GM19025 (cell line): ENCODE measurements around the gene CCDC85B.

Experiments used
- ATAC-seq: cut with Tn5 transposase; IDR thresholded peaks from one replicate; pipeline ENCODE4 v1.9.1; 2021; ENCODE audit warnings: mild to moderate bottlenecking, low read depth, moderate library complexity; ENCODE audit not compliant: unreplicated experiment

Gene CCDC85B

DNA sequence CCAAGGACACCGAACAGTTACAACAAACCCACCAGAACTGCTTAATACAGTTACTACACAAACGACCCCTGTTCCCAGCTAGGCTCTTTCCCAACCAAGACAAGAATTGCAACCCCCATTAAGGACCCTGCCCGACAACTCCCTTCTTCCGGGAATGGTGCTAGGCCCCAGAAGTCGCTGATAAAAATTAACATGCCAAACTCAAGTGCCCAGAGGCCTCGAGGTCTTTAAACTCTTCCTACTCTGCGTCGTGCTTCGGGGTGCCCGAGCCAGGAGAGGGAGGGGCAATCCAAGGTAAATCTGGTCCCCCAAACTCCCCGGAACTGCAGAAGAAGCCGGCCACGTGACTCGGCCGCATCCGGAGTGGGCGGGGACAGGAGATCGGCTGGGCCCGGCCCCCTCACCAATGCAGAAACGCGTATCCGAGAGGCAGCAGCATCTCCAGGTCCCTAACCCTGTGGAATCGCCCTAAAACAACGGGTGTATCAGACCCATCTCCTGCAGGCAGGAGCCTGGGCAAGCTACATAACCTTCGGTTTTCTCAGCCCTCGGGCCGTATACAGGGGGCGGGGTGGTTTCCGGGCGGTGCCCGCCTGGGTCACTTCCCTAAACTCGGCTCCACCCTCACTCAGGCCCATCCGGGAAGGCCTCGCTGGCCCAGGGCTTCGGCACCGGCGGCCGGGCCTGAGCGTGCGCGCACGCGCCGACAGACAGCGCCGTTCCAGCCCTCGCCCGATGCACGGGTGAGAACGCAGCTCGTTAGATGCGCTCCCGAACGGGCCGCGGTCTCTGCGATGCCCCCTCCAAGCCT, 33.6 kb upstream of the CCDC85B start:
- peak; percentile 32 for ATAC-seq

DNA sequence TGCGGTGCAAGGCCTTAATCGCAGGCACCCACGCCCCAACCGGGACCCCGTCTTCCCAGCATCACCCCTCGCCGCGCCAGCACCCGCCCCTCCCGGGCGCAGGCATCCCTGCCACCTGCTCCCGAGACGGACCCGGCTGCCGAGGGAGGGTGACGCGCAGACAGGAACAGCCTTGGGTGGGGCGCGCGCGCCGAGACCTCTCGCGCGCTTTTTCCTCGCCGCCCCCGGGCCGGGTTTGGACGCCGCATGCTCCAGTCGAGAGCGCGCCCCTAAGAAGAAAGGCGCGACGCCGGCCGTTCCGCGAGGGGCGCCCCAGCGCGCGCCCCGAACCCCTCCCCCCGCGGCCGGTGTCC, 33.0 kb upstream of the CCDC85B start:
- peak; percentile 1 for ATAC-seq

DNA sequence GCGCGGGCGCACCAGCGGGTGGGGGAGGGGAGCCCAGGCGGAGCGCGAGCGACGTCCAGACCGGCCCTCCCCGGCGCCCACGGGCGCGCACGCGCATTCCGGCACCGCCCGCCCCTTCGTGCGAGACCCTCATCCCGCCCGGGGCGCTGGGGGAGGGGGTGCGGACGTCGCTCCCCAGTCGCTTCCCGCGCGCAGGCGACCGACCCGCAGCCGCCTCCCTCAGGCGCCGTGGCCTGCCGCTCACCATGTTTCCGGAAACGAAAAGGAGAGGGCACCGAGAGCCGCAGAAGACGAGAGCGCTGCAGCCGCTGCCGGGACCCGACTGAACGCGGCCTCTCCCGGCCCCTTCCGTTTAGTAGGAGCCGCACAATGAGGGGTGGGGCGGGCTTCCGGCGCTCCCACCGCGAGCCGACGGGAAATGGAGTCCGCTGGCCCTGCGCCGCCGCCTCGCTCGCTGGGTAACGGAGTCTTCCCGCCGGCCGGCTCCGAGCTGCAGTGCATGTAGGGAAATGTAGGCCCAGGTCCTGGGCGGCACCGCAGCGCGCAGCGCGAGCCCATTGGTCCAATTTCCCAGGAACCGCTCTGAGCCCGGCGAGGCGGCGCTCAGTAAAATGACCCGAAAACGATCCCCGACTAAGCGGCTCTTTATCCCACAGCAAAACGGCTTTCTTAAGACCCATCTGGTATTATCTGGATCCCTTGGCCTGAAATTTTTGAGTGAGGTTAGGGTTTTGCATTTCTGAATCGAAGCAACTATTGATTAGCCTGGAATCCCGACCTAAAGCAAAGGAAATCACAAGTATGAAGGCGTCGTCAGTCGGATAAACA, 32.4 kb upstream of the CCDC85B start, which contains the start of gene CFL1:
Gene CFL1, minus strand, starts transcription at position 328 of the 828 bp plus-strand sequence. Its CDS starts 81 bp downstream, at position 247.
- ATAC-seq, result peak; percentile 40

DNA sequence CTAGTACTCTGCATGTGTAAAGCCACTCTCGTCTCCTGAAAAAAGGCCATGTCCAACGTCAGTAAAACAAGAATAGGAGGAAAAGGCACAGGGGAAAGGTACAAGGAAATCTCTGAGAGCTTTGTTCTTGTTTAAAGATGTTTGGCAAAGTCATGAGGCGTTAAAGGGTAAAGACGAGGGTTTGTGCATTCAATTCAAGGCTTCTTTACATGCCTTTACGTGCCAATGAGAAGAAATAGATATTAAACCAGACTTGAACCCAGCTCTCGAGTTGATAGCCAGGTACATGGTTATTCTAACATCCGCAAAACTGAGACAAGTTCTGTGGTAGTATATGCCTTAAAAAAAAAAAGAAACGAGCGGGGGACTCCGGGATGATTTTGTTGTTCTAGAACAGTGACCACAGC, 31.8 kb upstream of the CCDC85B start:
- no peak for ATAC-seq

DNA sequence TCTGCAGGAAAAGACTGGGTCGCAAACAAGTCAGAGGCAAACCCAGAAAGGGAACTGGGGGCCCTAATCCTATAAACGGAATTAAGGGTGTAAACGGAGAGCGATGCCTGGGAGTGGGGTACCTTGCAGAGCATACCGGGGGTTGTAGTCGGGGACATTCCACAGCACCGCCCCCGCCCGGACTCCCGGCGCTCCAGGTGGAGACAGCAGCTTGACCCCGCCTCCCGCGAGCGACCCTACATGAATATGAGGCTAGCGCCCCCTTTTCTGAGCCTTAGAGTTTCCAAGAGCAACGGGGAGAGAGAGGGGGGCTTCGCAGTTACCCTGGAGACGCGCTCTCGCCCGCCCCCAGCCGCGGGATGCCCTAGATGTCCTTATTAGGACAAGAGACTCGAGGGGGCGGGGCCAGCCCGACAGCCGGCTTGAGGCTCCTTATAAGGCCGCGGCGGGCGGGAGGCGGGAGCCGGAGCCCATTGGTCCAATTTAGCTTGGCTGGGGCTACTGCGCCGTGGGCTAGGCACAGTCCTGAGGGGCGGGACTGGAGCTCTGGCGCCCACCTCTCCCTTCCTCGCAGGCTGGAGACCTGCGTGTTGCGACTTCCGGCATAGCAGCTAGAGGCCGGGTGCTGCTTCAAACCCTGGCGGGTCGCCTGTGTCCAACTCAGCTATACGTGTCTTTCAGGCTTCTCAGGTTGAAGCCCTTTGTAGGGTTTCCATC, 31.2 kb upstream of the CCDC85B start:
- peak; percentile 44 for ATAC-seq

DNA sequence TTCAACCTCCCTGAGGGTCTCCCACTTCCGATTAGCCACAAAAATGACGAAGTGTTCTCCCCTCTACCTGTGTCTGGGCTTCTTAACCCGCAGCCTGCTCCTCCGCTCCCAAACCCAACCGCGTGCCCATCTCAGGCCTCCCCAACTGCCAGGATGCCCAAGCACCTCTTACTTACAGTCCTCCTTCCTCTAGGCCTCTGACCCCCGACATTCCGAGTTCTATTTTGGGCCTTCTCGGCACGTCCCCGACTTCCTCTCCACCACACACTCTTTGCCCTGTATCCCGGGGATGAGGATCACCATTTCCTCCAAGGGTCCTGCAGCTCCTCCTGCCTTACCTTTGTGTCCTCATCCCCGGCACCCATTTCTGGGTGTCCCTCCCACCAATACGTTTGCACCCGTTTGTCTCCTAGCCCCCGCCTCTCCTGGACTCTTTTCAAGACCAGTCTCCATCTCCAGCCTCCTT, 30.6 kb upstream of the CCDC85B start:
- no peak for ATAC-seq

DNA sequence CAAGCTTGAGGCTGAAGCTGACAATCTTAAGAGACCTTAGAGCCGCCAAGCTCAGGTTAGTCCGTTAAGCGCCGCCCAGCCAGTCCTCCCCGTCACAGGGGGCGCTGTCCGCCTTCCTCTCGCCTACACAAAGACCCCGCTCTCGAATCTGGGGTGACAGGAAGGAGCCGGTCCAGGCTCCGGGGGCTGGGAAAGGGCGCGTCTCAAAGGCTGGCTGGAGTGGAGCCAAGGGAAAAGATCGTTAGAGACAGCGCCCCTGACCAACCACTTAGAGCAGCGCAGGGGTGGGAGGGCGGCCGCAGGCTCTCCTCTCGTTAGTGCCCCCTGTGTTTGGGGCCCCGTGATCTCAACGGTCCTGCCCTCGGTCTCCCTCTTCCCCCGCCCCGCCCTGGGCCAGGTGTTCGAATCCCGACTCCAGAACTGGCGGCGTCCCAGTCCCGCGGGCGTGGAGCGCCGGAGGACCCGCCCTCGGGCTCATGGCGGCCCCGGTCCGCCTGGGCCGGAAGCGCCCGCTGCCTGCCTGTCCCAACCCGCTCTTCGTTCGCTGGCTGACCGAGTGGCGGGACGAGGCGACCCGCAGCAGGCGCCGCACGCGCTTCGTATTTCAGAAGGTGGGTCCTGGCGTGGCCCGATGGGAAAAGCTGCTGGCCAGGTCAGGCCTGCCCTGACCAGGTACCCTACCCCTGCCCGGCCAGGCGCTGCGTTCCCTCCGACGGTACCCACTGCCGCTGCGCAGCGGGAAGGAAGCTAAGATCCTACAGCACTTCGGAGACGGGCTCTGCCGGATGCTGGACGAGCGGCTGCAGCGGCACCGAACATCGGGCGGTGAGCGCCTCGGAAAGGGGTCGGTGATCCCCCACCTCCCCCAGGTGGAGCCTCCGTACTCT, 30.0 kb upstream of the CCDC85B start, which contains the start of gene MUS81:
Gene MUS81, plus strand, starts transcription at position 156 of the 887 bp plus-strand sequence. Its CDS starts 321 bp downstream, at position 477.
- no peak for ATAC-seq

DNA sequence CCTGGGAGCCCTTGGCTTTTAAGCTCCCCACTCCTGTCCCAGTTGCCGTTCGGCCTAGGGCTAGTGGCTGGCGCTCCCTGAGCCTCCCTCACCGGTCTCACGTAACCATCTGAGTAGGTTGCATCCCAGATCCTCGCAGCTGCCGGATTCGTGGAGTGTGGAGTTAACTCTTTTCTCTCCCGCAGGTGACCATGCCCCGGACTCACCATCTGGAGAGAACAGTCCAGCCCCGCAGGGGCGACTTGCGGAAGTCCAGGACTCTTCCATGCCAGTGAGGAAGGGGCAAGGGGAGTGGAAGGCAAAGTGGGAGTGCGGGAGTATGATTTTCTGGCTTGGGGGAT, 29.3 kb upstream of the CCDC85B start:
- ATAC-seq, result no peak

DNA sequence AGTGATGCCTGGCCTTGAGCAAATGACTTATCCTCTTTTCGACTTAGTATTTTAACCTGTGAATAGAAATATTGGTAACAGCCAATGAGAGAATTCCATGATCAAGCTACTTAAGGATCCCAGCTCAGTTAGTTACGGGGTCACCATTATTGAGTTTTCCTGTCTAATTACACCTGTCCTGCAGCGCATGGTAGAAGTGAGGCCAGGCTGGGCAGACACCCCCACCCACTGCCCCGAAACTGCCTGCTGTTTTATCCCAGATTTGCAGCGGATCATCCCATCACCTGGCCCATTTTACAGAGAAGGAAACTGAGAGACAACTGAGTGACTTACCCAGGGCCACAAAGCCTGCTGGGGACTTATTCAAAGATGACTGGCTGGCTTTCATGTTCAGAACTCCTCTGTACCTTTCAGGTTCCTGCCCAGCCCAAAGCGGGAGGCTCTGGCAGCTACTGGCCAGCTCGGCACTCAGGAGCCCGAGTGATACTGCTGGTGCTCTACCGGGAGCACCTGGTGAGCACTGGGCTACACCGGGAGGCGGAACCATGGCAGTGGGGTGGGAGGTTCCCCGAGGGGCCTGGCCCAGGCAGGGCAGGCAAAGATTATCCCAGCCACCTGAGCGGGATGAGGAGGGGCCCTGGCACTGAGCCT, 28.8 kb upstream of the CCDC85B start:
- no peak for ATAC-seq

DNA sequence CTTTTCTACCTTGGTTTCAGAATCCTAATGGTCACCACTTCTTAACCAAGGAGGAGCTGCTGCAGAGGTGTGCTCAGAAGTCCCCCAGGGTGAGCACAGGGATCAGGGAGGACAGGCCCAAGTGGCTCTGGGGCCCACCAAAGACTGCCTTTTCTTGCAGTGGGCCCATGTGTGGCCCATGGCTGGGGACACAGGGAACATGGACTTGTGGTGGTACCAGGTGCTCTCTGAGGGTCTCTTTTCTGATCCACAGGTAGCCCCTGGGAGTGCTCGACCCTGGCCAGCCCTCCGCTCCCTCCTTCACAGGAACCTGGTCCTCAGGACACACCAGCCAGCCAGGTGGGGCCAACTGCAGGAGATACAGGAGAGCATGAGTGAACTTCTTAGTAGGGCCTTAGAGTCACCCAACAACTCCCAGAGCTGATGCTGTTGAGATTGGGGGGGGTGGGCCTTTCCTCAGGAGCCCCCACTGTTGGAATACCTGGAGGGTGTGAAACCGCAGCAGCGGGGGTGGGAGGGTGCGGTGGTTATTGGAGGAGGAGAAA, 28.2 kb upstream of the CCDC85B start:
- no peak for ATAC-seq

DNA sequence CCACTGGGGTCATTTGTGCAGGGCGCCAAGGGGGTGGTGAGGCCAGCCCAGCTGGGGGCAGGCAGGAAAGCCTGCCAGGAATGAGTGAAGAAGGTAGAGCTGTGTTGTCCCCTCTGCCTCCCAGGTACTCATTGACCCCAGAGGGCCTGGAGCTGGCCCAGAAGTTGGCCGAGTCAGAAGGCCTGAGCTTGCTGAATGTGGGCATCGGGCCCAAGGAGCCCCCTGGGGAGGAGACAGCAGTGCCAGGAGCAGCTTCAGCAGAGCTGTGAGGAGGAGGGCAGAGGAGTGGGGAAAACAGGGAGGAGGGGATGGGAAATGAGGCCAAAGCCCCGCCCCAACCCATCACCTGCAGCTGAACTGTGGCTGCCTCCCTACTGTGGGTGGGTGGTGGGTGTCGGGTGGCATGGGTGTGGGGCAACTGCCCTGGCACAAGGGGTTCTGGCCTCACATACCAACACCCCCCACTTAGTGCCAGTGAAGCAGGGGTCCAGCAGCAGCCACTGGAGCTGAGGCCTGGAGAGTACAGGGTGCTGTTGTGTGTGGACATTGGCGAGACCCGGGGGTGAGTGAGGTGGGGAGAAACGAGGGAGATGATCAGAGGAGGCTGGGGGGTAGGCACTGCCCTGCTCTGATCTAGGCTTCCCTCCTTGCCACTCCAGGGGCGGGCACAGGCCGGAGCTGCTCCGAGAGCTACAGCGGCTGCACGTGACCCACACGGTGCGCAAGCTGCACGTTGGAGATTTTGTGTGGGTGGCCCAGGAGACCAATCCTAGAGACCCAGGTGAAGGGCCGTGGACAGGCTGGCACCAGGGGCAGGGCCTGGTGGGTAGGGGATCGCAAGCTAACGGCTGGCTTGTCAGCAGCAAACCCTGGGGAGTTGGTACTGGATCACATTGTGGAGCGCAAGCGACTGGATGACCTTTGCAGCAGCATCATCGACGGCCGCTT, 27.3 kb upstream of the CCDC85B start:
- ATAC-seq, result no peak

DNA sequence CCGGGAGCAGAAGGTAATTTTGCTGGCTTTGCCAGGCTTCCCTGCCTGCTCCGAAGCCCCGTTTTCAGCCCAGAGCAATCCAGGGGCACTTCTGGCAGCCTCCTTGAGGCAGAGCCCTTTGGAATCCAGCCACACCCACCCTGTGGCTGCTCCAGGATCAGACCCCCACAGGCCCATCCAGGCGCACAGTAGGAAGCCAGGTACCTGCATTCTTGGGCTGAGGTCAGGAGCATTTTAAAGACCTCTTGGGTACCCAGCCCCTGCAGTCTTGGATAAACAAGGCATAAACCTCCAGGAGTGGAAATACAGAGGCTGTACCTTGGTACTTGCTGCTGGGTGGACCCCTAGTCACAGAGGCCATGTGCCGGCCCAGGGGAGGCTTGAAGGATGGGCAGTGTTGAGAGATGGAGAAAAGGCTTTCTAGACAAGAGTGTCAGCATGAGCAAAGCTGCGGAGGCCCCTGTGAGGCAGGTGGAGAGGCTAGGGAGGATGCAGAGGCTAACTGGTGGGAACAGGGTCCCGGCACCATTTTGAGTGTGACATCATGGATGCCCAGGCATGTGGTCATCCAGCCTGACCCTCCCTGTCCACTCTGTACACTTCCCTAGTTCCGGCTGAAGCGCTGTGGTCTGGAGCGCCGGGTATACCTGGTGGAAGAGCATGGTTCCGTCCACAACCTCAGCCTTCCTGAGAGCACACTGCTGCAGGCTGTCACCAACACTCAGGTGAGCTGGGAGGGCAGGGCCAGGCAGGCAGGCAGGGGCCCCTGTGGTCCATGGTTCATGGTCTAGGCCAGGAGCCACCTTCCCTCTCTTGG, 26.4 kb upstream of the CCDC85B start:
- ATAC-seq, result no peak

DNA sequence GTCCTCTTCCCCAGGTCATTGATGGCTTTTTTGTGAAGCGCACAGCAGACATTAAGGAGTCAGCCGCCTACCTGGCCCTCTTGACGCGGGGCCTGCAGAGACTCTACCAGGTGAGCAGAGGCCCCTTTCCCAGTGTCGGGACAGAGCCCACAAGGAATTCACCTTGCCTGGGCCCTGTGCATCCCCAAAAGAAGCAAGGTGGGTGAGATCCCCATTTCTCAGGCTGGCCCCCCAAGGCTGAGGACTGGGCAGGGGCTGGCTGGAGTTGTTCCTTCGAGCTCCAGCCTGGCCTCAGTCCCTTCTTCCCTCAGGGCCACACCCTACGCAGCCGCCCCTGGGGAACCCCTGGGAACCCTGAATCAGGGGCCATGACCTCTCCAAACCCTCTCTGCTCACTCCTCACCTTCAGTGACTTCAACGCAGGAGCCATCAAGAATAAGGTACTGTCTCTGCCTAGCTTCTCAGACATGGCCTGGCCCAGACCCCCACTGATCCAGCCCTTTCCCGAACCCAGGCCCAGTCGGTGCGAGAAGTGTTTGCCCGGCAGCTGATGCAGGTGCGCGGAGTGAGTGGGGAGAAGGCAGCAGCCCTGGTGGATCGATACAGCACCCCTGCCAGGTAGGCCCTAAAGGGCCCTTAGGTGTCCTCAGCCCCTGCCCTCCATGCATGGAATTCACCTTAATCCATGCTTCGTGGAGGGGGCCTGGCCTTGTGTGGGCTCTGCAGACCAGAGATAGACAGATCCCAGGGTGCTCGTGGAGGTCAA, 25.6 kb upstream of the CCDC85B start:
- ATAC-seq, result no peak

DNA sequence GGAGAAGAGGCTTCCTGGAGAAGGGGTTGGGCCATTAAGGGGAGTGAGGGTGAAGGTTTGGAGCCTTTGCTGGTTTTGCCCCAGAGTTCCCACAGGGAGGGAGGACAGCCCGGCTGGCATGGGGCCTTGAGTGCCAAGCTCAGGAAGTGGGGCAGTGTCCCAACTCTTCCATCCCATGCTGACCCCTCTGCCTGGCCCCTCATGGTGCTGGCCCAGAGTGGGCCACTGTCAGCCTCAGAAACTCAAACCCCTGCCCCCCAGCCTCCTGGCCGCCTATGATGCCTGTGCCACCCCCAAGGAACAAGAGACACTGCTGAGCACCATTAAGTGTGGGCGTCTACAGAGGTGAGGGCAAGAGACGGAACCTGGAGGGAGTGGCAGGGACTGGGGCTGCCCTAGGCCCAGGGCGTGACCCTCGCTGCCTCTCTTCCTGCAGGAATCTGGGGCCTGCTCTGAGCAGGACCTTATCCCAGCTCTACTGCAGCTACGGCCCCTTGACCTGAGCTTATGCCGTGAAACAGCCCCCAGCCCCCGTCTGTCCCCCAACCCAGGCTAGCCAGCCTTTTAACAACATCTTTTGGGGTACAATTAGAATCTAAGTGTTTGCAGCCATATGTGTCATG, 24.8 kb upstream of the CCDC85B start:
- ATAC-seq, result no peak

DNA sequence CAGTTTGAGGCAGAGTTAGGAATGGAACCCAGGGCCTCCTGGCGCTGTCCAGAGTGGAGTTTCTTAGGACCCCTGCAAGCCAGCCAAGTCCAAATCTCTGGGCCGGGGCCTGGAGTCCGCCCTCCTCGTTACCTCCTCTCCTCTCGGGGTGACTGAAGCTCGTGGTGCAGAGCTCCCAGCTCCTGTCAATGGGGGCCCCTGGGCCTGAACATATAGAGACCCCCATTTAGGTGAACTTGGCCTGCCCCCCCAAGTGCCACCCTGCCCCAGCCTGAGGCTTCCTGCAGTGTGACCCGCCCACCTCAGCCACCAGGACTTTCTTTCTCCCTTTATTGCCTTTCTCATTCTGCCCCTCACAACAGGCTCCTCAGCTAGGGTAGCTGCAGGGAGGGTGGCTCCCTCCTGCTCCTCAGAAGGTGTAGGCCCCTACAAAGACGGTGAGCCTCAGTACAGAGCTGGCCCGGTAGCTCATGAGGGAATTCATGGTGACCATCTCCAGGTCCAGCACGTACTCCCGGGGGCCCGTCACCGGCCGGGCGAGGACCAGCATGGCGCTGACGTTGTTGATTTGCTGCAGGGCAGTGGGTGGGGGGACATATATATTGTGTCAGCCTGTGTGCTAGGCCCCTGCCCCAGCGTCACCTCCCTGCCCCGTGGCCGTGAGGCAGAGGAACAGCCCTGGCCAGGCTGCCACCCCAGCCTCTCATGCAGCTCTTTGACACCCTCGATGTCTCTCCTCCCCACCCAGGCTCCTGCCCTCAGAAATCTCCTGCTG, 23.8 kb upstream of the CCDC85B start:
- no peak for ATAC-seq
